Endometrial microvascular endothelial cells (primary cell): ENCODE results near the gene CCDC142. TPM values are rescaled to one million over a fixed set of nuclear protein-coding genes. Genes with fewer than 3 reads are reported as not detected.

Source experiments
- in situ Hi-C: cut with HindIII; loops from 2 replicates; pipeline ENCODE4 v1.10.0; 2017; ENCODE audit warnings: low sequenced_read_pairs, low pct_unique_long_range_greater_than_20kb; ENCODE audit errors: inconsistent ontology term
- total RNA-seq: library from RNA; depleted of rRNA; stranded (reverse); fragments of >200 nt; gene quantifications from one replicate; pipeline ENCODE4 v1.2.3, GENCODE V29; 2015; ENCODE audit errors: inconsistent ontology term

The CCDC142 gene
- total RNA-seq: 7.1 TPM

- in situ Hi-C loops: no loop called here
Measured at GRCh38 chr2:74482801-74483674, at the start of gene CCDC142, which contains the start of gene TTC31. Gene CCDC142 (minus strand): TSS chr2:74482998. CDS start chr2:74482837, 161 bp downstream. Gene TTC31 (plus strand): TSS chr2:74483081. CDS start chr2:74483096, 15 bp downstream.

GRCh38 chr2:74532222-74532621 is 49.4 kb upstream of the CCDC142 start:
- in situ Hi-C loops: no loop called here

DNA sequence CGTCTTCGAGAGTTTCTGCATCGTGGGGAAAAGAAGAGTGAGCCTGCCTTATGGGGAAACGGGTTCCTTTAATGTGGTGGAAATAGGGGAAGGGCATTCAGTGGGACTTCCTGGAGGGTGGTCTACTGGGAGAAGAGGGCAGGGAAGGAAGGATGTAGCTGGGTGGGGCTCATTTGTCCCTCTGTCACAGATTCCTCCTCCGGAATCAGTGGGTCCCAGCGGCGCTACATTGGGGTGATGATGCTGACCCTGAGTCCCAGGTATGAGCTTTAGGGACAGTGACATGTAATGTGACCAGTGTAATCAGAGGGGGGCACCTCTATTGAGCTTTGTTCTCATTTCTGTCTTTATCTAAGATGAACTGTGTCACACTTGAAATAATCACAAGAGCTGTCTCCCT is 48.9 kb upstream of the CCDC142 start:
- in situ Hi-C loops: no loop called here

DNA sequence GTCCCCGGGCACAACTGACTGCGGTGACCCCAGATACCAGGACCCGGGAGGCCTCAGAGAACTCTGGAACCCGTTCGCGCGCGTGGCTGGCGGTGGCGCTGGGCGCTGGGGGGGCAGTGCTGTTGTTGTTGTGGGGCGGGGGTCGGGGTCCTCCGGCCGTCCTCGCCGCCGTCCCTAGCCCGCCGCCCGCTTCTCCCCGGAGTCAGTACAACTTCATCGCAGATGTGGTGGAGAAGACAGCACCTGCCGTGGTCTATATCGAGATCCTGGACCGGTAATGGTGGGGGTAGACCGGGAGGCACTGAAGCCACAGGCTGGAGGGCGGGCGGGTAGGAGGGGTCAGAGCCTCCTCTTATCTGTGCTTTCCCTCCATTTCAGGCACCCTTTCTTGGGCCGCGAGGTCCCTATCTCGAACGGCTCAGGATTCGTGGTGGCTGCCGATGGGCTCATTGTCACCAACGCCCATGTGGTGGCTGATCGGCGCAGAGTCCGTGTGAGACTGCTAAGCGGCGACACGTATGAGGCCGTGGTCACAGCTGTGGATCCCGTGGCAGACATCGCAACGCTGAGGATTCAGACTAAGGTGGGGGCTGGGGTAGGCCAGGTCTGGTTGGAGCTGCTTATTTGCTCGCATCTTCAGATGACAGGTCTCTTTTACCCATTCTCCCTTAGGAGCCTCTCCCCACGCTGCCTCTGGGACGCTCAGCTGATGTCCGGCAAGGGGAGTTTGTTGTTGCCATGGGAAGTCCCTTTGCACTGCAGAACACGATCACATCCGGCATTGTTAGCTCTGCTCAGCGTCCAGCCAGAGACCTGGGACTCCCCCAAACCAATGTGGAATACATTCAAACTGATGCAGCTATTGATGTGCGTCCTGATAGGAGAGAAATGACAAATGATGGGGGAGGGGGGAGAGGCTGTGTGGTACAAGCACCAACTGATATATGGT is 47.7 kb upstream of the CCDC142 start:
- in situ Hi-C loops: no loop called here

GRCh38 chr2:74529357-74530238 is 46.8 kb upstream of the CCDC142 start, which contains the start of the genes AUP1 and HTRA2:
Gene AUP1 (minus strand): TSS chr2:74529706. CDS start chr2:74529629, 77 bp downstream.
Gene HTRA2 (plus strand): TSS chr2:74529933. CDS start chr2:74530007, 74 bp downstream.
- in situ Hi-C loops: no loop called here

DNA sequence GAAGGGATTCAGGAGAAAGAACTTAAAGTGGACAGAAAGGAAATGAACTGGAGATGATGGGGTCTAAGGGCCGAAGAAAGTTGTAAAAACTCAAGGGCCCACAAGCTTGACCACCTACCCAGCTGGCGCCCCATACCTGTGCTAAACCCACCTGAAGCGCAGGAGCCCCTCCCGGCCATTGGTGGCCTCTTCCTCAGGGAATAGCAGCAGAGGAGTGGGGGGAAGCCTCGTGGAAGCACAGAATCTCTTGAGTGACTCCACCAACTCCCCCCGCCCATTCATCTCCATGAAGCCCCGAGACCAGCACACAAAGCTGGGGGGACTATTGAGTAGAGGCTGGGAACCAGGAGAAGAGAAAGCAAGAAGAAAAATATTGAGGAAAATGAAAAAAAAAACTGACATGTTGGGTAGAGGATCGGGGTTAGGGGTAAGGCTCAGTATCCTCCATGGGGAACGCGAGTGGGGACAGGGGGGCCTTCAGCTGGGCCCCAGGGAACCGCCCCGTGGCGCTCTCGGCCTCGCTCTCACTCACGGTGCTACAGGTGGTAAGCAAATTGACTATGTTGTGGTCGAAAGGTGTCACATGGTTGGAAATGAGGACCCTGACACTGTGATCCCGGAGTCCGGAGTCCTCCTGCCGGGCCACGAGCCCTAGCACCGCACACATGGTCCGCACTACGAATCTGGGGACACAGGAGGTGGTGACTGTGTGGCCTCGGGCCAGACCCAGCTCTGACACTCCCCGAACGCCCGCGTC is 46.0 kb upstream of the CCDC142 start:
- in situ Hi-C loops: no loop called here

DNA sequence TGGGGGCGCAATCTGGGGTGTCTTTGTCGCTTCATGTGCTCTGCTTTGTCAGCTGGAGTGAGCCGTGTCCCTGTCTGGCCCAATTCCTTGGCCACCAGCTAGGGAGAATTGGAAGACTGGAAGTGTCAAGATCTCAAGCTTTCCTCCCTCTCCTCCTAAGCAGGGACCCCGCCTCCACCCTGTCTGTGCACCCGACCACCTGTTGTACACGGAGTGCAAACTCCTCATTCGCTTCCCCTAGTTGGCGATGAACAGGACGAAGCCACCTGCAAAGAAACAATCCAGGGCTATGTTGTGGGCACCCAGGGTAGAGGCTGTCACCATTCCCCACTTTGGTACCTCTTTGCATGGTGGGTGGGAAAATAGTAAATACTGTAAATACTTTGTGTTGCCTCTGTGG is 44.9 kb upstream of the CCDC142 start:
- in situ Hi-C loops: no loop called here

GRCh38 chr2:74526649-74527230 is 43.9 kb upstream of the CCDC142 start:
- in situ Hi-C loops: no loop called here

DNA sequence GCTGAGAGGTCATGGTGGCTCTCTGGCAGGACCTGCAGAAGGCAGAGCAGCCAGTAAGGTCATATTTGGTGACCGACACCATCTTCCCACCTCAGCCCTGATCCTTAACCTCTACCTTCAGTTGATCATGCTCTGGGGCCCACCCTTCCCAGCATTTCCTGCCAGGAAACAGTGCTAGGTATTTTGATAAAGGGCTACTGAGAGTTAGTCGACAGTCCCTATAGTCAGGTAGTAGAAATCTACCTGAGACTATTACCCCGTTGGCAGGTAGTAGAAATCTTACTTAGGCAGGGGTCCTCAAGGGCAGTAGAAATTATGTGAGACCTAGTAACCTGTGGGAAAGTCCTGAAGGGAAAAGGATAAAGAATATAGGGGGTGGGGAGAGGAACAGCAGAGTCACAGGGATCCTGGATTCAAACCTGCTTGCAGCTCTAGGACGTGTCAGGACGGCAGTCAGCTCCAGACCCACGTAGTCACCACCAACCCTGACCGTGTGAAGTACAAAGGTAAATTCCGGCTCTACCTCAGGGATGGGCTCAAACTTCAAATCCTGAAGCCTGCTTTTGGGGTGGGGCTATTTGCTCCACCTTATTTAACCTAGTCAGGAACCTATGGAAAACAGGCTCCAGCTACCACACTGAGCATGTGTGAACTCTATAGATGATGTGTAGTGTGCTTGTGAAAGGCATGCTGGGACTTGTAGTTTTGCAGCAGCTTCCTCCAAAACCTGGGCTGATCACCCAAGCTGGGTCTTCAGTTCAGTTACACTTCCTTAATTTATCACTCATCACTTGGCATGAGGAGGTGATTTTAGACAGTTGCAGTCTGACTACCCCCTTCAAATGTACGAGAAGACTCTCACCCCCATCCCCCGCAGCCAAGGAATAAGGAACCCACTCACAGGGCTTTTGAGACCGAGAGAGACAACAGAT is 43.2 kb upstream of the CCDC142 start, which contains the start of gene DQX1:
Gene DQX1, minus strand, starts transcription at position 515 of the 932 bp plus-strand sequence. Its CDS starts 502 bp downstream, at position 13.
- in situ Hi-C loops: no loop called here

- in situ Hi-C loops: no loop called here
Measured at GRCh38 chr2:74524955-74525716, 42.3 kb upstream of the CCDC142 start.

DNA sequence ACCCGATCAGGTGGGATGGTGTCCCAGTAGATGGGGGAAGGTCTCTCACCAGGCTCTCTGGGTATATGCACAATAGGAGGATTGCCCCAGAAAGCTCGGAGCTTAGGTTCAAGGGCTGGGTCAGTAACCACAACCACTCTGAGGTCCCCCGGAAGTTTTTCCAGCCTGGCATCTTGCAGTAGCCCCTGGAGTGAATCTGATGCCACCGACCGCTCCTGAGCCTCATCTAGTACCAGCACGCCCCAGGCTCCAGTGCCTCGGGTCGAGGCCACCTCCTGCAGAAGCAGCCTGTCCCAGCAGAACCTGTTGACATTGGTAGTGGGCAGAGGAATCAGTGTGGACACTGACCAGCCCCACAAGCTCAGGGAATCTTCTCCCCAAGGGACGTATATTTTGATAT is 41.2 kb upstream of the CCDC142 start:
- in situ Hi-C loops: no loop called here

DNA sequence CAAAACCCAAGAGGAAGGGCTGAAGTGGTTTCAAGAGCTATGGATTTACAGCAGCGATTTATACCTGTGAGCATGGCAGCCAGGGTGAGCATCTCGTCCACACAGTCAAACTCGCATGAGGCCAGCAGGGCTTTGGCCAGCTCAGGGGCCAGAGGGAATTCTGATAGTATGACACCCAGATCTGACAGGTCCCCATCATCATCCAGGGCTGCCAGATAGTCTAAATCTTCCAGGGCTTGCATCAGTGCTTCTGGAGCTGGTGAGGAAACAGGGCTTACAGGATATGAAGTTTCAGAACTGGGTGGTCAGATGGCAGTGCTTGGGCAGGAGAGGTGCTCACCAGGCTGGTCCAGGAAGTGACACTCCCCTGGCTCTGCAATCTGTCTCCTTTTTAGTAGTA is 39.7 kb upstream of the CCDC142 start:
- in situ Hi-C loops: no loop called here

DNA sequence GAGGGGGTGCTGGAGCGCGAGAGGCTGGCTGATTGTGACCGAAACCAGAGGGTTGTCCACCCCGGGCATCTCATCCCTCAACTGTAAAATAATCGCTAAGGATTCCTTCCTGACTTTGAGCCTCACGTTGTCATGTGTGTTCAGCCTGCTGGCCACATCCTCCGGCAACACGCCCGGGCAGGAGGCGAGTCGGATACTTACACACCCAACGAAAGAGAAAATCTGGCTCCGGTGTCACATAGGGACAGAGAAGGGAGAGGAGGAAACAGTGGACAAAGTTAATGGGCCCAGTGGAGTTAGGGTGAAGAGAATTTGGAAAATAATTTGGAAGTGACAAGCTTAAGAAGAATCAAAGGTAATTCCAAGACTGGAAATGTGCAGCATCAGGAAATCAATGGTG is 33.9 kb upstream of the CCDC142 start:
- in situ Hi-C loops: no loop called here

DNA sequence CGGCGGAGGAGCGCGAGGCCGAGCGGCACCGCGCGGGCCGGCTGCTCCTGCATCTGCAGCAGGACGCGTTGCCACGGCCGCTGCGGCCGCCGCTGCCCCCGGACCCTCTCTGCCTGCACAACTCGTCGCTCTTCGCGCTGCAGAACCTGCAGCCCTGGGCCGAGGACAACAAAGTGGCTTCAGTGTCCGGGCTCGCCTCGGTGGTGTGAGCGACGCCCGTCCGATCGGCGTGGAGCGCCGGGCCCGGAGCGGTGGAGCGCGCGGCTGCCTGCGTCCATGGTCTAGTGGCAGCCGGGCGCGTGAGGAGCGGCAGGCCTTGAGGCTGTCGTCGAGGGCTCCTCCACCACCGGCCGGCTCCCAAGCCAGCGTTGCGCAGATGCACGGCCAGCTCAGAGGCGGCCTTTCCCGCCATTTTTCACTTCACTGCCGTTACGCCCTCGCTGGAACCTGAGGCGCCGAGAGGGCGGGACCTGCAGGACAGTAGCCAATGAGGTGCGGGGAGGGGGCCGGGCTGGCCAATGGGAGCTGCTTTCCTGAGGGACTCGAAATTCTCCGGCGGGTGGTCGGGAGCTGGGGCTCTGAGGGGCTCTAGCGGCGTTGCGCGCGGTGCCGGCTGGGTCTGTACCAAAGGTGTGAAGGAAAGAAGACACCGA is 33.3 kb upstream of the CCDC142 start:
- in situ Hi-C loops: no loop called here

DNA sequence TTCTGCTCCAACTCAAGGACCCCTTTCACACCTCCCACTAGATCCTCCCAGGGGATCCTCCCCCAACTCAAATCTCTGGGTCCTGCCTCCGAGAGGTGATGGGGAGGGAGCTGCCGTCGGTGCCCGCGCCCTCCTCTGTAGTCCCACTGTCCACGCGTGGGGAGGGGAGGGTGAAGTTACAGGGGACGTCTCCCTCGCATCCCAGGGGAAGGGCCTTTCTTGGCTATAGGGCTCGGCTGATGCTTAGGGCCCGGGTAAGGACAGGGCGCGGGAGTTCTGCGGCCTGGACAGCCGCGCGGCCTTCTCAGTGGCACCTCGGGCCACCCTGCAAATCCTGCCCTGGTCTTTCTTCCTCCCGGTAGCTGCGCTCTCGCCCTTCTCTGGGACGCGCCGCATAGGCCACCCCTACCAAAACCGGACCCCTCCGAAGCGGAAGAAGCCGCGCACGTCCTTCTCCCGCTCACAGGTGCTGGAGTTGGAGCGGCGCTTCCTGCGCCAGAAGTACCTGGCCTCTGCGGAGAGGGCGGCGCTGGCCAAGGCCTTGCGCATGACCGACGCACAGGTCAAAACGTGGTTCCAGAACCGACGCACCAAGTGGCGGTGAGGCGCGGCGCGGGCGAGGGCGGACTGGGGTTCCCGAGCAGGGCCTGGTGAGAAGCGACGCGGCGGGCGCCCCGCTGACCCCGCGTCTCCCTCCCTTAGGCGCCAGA is 32.6 kb upstream of the CCDC142 start:
- in situ Hi-C loops: no loop called here
